HG02763 (cell line): ENCODE data around the gene MYO3B.

ENCODE experiments used
- ATAC-seq: cut with Tn5 transposase; IDR thresholded peaks from one replicate; pipeline ENCODE4 v1.9.1; 2021; ENCODE audit warnings: mild to moderate bottlenecking, moderate library complexity; ENCODE audit not compliant: unreplicated experiment

Gene MYO3B

GRCh38 chr2:170229125-170229524 is 51.2 kb downstream of the MYO3B start:
- ATAC-seq = no peak

GRCh38 chr2:170229744-170230143 is 51.8 kb downstream of the MYO3B start:
- ATAC-seq = no peak

GRCh38 chr2:170235860-170236679 is 58.1 kb downstream of the MYO3B start:
- ATAC-seq = no peak

GRCh38 chr2:170236680-170237047 is 58.7 kb downstream of the MYO3B start:
- ATAC-seq = no peak

GRCh38 chr2:170237572-170238120 is 59.7 kb downstream of the MYO3B start:
- ATAC-seq = no peak

- no peak for ATAC-seq
These were observed 60.8 kb downstream of the MYO3B start for GRCh38 chr2:170238776-170239175.

- no peak for ATAC-seq
These were observed 62.7 kb downstream of the MYO3B start for GRCh38 chr2:170240629-170241028.

GRCh38 chr2:170241756-170242155 is 63.8 kb downstream of the MYO3B start:
- ATAC-seq = no peak

GRCh38 chr2:170243118-170243837 is 65.3 kb downstream of the MYO3B start:
- no peak for ATAC-seq

GRCh38 chr2:170243898-170244297 is 66.0 kb downstream of the MYO3B start:
- no peak for ATAC-seq

- no peak for ATAC-seq
These were observed 66.6 kb downstream of the MYO3B start for GRCh38 chr2:170244555-170244954.

GRCh38 chr2:170245312-170245711 is 67.4 kb downstream of the MYO3B start:
- no peak for ATAC-seq

GRCh38 chr2:170247333-170247732 is 69.4 kb downstream of the MYO3B start:
- no peak for ATAC-seq

GRCh38 chr2:170247882-170248393 is 70.0 kb downstream of the MYO3B start:
- ATAC-seq = no peak

GRCh38 chr2:170248574-170249393 is 70.8 kb downstream of the MYO3B start:
- no peak for ATAC-seq

GRCh38 chr2:170249761-170250160 is 71.8 kb downstream of the MYO3B start:
- no peak for ATAC-seq

GRCh38 chr2:170250584-170250983 is 72.6 kb downstream of the MYO3B start:
- ATAC-seq = no peak

- no peak for ATAC-seq
These were observed 74.5 kb downstream of the MYO3B start for GRCh38 chr2:170252414-170252813.

GRCh38 chr2:170253721-170254230 is 75.8 kb downstream of the MYO3B start:
- ATAC-seq = no peak

GRCh38 chr2:170254293-170254732 is 76.4 kb downstream of the MYO3B start:
- ATAC-seq = no peak

GRCh38 chr2:170255137-170255536 is 77.2 kb downstream of the MYO3B start:
- no peak for ATAC-seq
